ENCODE results near the gene ANXA8L1.
"Not testable (repeated sequence)": the region's sequence is repeated elsewhere in the genome, so short reads cannot be mapped to it uniquely, and the experiment has no call there.

DNA sequence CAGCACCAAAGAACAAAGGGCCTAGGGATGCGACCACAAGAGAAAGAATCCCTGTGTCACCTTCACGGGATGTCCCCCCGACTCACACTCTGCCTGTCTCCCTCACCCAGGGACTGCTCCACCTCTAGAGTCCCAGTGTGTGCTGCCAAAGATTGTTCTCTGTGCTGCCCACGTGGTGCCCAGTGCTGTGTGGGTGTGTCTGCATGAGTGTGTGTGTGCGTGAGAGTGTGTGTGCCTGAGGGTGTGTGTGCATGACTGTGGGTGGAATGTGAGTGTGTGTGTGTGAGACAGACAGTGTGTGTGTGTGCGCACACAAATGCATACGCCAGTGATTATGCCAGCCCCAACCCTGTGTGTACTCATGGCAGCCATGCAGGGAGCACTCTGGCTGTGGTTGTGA, 10.3 kb downstream of the ANXA8L1 start:
- TF ChIP-seq, protein P1, sequence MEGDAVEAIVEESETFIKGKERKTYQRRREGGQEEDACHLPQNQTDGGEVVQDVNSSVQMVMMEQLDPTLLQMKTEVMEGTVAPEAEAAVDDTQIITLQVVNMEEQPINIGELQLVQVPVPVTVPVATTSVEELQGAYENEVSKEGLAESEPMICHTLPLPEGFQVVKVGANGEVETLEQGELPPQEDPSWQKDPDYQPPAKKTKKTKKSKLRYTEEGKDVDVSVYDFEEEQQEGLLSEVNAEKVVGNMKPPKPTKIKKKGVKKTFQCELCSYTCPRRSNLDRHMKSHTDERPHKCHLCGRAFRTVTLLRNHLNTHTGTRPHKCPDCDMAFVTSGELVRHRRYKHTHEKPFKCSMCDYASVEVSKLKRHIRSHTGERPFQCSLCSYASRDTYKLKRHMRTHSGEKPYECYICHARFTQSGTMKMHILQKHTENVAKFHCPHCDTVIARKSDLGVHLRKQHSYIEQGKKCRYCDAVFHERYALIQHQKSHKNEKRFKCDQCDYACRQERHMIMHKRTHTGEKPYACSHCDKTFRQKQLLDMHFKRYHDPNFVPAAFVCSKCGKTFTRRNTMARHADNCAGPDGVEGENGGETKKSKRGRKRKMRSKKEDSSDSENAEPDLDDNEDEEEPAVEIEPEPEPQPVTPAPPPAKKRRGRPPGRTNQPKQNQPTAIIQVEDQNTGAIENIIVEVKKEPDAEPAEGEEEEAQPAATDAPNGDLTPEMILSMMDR (IDR thresholded peaks at IDR 0.05), result not testable (repeated sequence)
- not testable (repeated sequence) for TF ChIP-seq POLR2A (IDR thresholded peaks at IDR 0.05)

Measured in thyroid gland (tissue), 4 donors.